Caco-2 (cell line): ENCODE data around the gene AGPAT1. TPM values are rescaled to one million over a fixed set of nuclear protein-coding genes. Genes with fewer than 3 reads are reported as not detected.

Experiments
- BruUV-seq: library from RNA; stranded (reverse); fragments of 400-500 nt; replicated peaks from 2 replicates; lab custom pipeline; 2021; lab: Mats Ljungman, UMichigan
- CTCF ChIA-PET: fragments of 300-600 bp; sonication (Branson Sonifier 250); formaldehyde crosslinking; loops from one replicate; lab custom pipeline; 2022; ENCODE audit warnings: antibody characterized with exemption; lab: Charles Lee
- POLR2A ChIA-PET: fragments of 300-600 bp; sonication (Branson Sonifier 250); formaldehyde crosslinking; loops from one replicate; lab custom pipeline; 2022; ENCODE audit warnings: antibody characterized with exemption; lab: Charles Lee
- DNase-seq, 2 experiments: peaks; one replicate each; pipeline versions ENCODE4 v3.0.0 to v3.0.0-alpha.2; 2020 to 2022
- H3K27me3 ChIP-seq: replicated peaks from 2 replicates; pipeline ENCODE4 v1.6.0; 2011; ENCODE audit warnings: low read length; ENCODE audit not compliant: control insufficient read depth, insufficient read depth
- H3K36me3 ChIP-seq: 2 replicates; pipeline ENCODE4 v1.5.1; 2011; ENCODE audit warnings: low read length; ENCODE audit not compliant: control insufficient read depth, insufficient read depth
- H3K4me1 ChIP-seq: fragments of 250-450 bp; sonication (Bioruptor Pico); 2 replicates; pipeline ENCODE4 v1.5.1; 2020; ENCODE audit warnings: mild to moderate bottlenecking
- H3K4me3 ChIP-seq: 2 replicates; pipeline ENCODE4 v1.5.1; 2011; ENCODE audit warnings: low read depth, mild to moderate bottlenecking, control low read depth, low read length
- H3K9me3 ChIP-seq: fragments of 250-450 bp; sonication (Bioruptor Pico); 2 replicates; pipeline ENCODE4 v1.5.1; 2020; ENCODE audit warnings: mild to moderate bottlenecking, moderate library complexity
- H3K27ac Mint-ChIP-seq: one replicate; pipeline ENCODE4 v1.8.0; 2022; ENCODE audit warnings: mixed read lengths; ENCODE audit not compliant: unreplicated experiment
- H3K27me3 Mint-ChIP-seq: one replicate; pipeline ENCODE4 v1.8.0; 2022; ENCODE audit warnings: mixed read lengths; ENCODE audit not compliant: insufficient read depth, unreplicated experiment
- H3K36me3 Mint-ChIP-seq: one replicate; pipeline ENCODE4 v1.8.0; 2022; ENCODE audit warnings: mild to moderate bottlenecking, mixed read lengths; ENCODE audit not compliant: insufficient read depth, unreplicated experiment
- H3K4me1 Mint-ChIP-seq: one replicate; pipeline ENCODE4 v1.8.0; 2022; ENCODE audit warnings: low read depth, mixed read lengths; ENCODE audit not compliant: unreplicated experiment
- H3K4me3 Mint-ChIP-seq: one replicate; pipeline ENCODE4 v1.8.0; 2022; ENCODE audit warnings: mild to moderate bottlenecking, moderate library complexity, mixed read lengths; ENCODE audit not compliant: unreplicated experiment
- H3K9me3 Mint-ChIP-seq: one replicate; pipeline ENCODE4 v1.8.0; 2022; ENCODE audit warnings: mixed read lengths; ENCODE audit not compliant: unreplicated experiment
- CTCF ChIP-seq, 2 experiments: fragments of 200-600 bp in 1 of 2; IDR thresholded peaks; 1 replicate in 1 of 2; 2 replicates in 1 of 2; pipeline versions ENCODE4 v1.5.1 to v1.8.0; 2011 to 2022; ENCODE audit warnings: antibody characterized with exemption in 1 of 2, control low read depth in 1 of 2, inconsistent platforms in 1 of 2, low read depth in 1 of 2, low read length in 1 of 2, mild to moderate bottlenecking in 1 of 2, moderate library complexity in 1 of 2; ENCODE audit not compliant: insufficient read depth in 1 of 2, severe bottlenecking in 1 of 2, unreplicated experiment in 1 of 2
- intact Hi-C: fragments of 100-400 bp; cut with micrococcal nuclease; formaldehyde crosslinking; loops from one replicate; pipeline ENCODE4 v1.10.0; 2022; ENCODE audit not compliant: unreplicated experiment
- total RNA-seq: library from RNA; stranded (reverse); gene quantifications from 2 replicates; pipeline ENCODE4 v1.2.3, GENCODE V29; 2022

AGPAT1 gene
- total RNA-seq, 1 experiment from 2014 or later: 60.4 TPM

GRCh38 chr6:32154514-32155161 lies 21.2 kb downstream of the AGPAT1 start:
- Mint-ChIP-seq H3K27me3 (no peaks in the 10 kb centered on the region), H3K36me3 (peaks cover 55% of the 10 kb centered on the region), H3K4me3 (peak overlapping the region; percentile 86), H3K9me3 (no peaks in the 10 kb centered on the region), H3K27ac (peak overlapping the region; percentile 96), H3K4me1 (peaks cover 19% of the 10 kb centered on the region)
- H3K9me3 ChIP-seq: no peaks in the 10 kb centered on the region
- peaks cover 6% of the 10 kb centered on the region for H3K36me3 ChIP-seq
- ChIA-PET POLR2A (interaction anchor here (0.5 kb wide), 1 partner anchor 16 kb away, joined by 3 read pairs; no protein-coding TSS in a partner anchor), CTCF (interaction anchor here (0.8 to 1.1 kb wide), 5 partner anchors 10 to 114 kb away, joined by 3 to 11 read pairs (median 3); partner anchors contain the start of genes ATF6B and EGFL8)
- H3K4me1 ChIP-seq: peaks cover 24% of the 10 kb centered on the region
- peak; percentile 83 for DNase-seq
- H3K4me3 ChIP-seq: peak overlapping the region; percentile 90
- H3K27me3 ChIP-seq: no peaks in the 10 kb centered on the region
- TF ChIP-seq CTCF (IDR thresholded peaks at IDR 0.05; ENCODE audit: insufficient read depth in 1 of 2, low read depth in 1 of 2, low read length in 1 of 2, severe bottlenecking in 1 of 2, unreplicated experiment in 1 of 2): peak; percentile 71 to 80
- BruUV-seq: no TSS peak
- intact Hi-C loops: loop anchor here (1.0 kb wide), 5 partner anchors 14 to 93 kb away; partner anchors contain the start of gene RNF5

- H3K4me3 ChIP-seq: peak within 1 kb of the TSS; percentile 90
- peak within 1 kb of the TSS; percentile 86 for H3K4me3 Mint-ChIP-seq
- intact Hi-C loops: loop anchor here (1.0 kb wide), 6 partner anchors 14 to 93 kb away; partner anchors contain the start of genes FKBPL and RNF5
- no peaks in the 10 kb centered on the region for H3K27me3 Mint-ChIP-seq
- no peaks in the 10 kb centered on the region for H3K27me3 ChIP-seq
- peak; percentile 43 to 45 for TF ChIP-seq CTCF (IDR thresholded peaks at IDR 0.05; ENCODE audit: insufficient read depth in 1 of 2, low read depth in 1 of 2, low read length in 1 of 2, severe bottlenecking in 1 of 2, unreplicated experiment in 1 of 2)
- H3K9me3 ChIP-seq: no peaks in the 10 kb centered on the region
- peak within 1 kb of the TSS; percentile 96 for H3K27ac Mint-ChIP-seq
- H3K36me3 ChIP-seq: peaks cover 6% of the 10 kb centered on the region
- H3K36me3 Mint-ChIP-seq: peaks cover 47% of the 10 kb centered on the region
- H3K4me1 ChIP-seq: peaks cover 24% of the 10 kb centered on the region
- H3K9me3 Mint-ChIP-seq: no peaks in the 10 kb centered on the region
- POLR2A ChIA-PET: interaction anchor here (0.5 to 1.5 kb wide), 5 partner anchors 15 to 818 kb away, joined by 3 to 13 read pairs (median 5); partner anchors contain the start of gene FKBPL
- H3K4me1 Mint-ChIP-seq: peaks cover 18% of the 10 kb centered on the region
- CTCF ChIA-PET: interaction anchor here (0.6 to 1.6 kb wide), 11 partner anchors 9 to 113 kb away, joined by 3 to 11 read pairs (median 4); partner anchors contain the start of genes ATF6B, EGFL8 and FKBPL
- peak; percentile 86 to 88 for DNase-seq
- BruUV-seq: TSS peak; percentile 41
Observed at GRCh38 chr6:32153564-32154513, 22.0 kb downstream of the AGPAT1 start, which contains the start of gene PPT2. Gene PPT2 (plus strand): TSS chr6:32154141. CDS start chr6:32154595, 454 bp downstream.
